Uterus (tissue), 2 donors: Measurements from ENCODE around the gene ZNF888.
"Not testable (repeated sequence)": the region's sequence is repeated elsewhere in the genome, so short reads cannot be mapped to it uniquely, and the experiment has no call there.

Experiments
- POLR2A ChIP-seq, 2 donors: fragments of 450-650 bp; IDR thresholded peaks; one replicate each; pipeline ENCODE4 v1.6.1; 2016; ENCODE audit warnings: antibody characterized with exemption in 2 of 2, mild to moderate bottlenecking in 1 of 2, moderate library complexity in 1 of 2
- TF ChIP-seq, protein P1 (sequence below), 4 experiments: fragments of 200-600 bp in 2 of 4; fragments of 450-650 bp in 2 of 4; sonication (generic) in 2 of 4; IDR thresholded peaks; one replicate each; pipeline ENCODE4 v1.5.1; 2016 to 2019; ENCODE audit warnings: antibody characterized with exemption in 4 of 4, mild to moderate bottlenecking in 2 of 4, moderate library complexity in 1 of 4

DNA sequence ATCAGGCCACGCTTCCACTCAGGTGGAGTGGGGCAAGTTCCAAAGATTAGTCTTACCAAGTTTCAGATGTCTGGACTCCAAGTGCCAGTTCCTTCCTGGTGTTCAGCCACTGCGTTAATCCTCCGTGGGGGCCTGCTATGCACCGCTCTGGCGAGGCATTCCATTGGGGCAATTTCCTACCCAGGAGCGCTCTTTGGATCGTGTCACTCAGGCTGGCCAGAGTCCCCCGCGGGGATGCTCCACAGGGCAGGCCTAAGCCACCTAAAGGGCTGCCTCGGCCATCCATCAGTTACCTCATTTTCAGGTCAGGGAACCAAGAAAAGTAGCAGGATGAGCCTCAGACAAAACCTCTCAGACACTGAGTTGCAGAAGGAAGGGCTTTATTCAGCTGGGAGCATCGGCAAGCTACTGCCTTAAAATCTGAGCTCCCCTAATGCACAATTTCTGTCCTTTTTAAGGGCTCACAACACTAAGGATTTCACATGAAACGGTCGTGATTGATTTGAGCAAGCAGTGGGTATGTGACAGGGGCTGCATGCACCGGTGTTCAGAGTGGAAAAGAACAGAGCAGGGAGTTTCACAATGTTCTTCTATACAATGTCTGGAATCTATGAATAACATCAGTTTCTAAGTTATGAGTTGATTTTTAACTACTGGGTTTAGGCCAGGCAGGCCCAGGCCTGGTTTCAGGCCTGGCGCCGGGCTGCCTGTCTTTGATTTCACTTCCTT lies 19.0 kb downstream of the ZNF888 start:
- TF ChIP-seq, protein P1, sequence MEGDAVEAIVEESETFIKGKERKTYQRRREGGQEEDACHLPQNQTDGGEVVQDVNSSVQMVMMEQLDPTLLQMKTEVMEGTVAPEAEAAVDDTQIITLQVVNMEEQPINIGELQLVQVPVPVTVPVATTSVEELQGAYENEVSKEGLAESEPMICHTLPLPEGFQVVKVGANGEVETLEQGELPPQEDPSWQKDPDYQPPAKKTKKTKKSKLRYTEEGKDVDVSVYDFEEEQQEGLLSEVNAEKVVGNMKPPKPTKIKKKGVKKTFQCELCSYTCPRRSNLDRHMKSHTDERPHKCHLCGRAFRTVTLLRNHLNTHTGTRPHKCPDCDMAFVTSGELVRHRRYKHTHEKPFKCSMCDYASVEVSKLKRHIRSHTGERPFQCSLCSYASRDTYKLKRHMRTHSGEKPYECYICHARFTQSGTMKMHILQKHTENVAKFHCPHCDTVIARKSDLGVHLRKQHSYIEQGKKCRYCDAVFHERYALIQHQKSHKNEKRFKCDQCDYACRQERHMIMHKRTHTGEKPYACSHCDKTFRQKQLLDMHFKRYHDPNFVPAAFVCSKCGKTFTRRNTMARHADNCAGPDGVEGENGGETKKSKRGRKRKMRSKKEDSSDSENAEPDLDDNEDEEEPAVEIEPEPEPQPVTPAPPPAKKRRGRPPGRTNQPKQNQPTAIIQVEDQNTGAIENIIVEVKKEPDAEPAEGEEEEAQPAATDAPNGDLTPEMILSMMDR (IDR thresholded peaks at IDR 0.05): not testable (repeated sequence)
- not testable (repeated sequence) for TF ChIP-seq POLR2A (IDR thresholded peaks at IDR 0.05)
